Endothelial cell (in vitro differentiated cells): ENCODE data around the gene DAZAP1. TPM values are rescaled to one million over a fixed set of nuclear protein-coding genes. Genes with fewer than 3 reads are reported as not detected.

Experiments
- DNase-seq: peaks from one replicate; pipeline ENCODE4 v3.0.0; 2021; ENCODE audit warnings: low spot score
- H3K27ac Mint-ChIP-seq: one replicate; pipeline ENCODE4 v1.8.0; 2021; ENCODE audit warnings: mixed read lengths, inconsistent platforms; ENCODE audit not compliant: unreplicated experiment
- H3K27me3 Mint-ChIP-seq: one replicate; pipeline ENCODE4 v1.8.0; 2021; ENCODE audit warnings: mild to moderate bottlenecking, moderate library complexity, mixed read lengths, inconsistent platforms; ENCODE audit not compliant: unreplicated experiment
- H3K36me3 Mint-ChIP-seq: one replicate; pipeline ENCODE4 v1.8.0; 2021; ENCODE audit warnings: mild to moderate bottlenecking, low read depth, mixed read lengths, inconsistent platforms; ENCODE audit not compliant: unreplicated experiment
- H3K4me1 Mint-ChIP-seq: one replicate; pipeline ENCODE4 v1.8.0; 2021; ENCODE audit warnings: mild to moderate bottlenecking, mixed read lengths, inconsistent platforms; ENCODE audit not compliant: unreplicated experiment
- H3K4me3 Mint-ChIP-seq: one replicate; pipeline ENCODE4 v1.8.0; 2021; ENCODE audit warnings: mild to moderate bottlenecking, mixed read lengths, inconsistent platforms; ENCODE audit not compliant: unreplicated experiment
- H3K9me3 Mint-ChIP-seq: one replicate; pipeline ENCODE4 v1.8.0; 2021; ENCODE audit warnings: mixed read lengths, inconsistent platforms; ENCODE audit not compliant: unreplicated experiment
- total RNA-seq: library from RNA; stranded (reverse); fragmentation: NEBNext Ultra II Directional; extraction: Animal tissue kit (Norgen Biotek cat#: 25700); gene quantifications from one replicate; pipeline ENCODE4 v1.2.1, GENCODE V29; 2021; ENCODE audit not compliant: unreplicated experiment
- TF ChIP-seq, protein P1 (sequence below): fragments of 200-600 bp; sonication (generic); IDR thresholded peaks from one replicate; pipeline ENCODE4 v1.5.0; 2021; ENCODE audit warnings: antibody characterized with exemption; ENCODE audit not compliant: unreplicated experiment

DAZAP1 gene
- total RNA-seq, 1 donor from 2014 or later, result 145 TPM

DNA sequence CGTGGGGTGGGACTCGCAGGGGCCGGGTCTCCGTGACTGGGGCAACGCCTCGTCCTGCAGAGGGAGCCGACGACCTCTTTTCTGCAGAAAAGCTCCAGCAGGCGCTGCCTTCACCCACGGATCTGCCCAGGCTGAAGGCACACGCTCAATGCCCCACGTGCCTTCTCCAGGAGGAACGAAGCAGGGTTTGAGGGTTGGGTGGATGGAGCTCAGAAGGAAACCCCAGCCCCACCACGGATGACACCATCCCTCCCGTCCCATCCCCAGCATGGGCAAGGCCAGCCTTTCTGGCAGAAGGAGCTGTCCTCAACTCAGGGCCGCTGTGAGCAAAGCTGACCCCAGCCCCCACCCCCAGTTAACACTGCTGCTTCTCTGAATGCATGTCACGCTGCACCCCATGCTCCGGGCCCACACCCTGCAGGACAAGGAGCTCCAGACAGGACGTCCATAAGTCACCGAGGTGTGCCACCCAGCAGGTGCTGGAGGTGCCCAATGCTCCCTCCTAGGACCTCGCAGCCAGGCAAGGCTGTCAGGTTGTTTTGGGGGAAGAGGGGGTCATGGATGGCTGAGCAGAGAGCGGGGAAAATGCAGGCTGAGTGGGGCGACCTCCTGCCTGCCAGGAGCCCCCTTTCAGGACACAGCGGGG, 64.3 kb downstream of the DAZAP1 start:
- Mint-ChIP-seq H3K27me3 (peaks cover 11% of the 10 kb centered on the region), H3K36me3 (peaks cover 4% of the 10 kb centered on the region), H3K4me3 (no peak overlapping the region), H3K9me3 (no peaks in the 10 kb centered on the region), H3K4me1 (no peaks in the 10 kb centered on the region), H3K27ac (no peak overlapping the region)
- TF ChIP-seq, protein P1, sequence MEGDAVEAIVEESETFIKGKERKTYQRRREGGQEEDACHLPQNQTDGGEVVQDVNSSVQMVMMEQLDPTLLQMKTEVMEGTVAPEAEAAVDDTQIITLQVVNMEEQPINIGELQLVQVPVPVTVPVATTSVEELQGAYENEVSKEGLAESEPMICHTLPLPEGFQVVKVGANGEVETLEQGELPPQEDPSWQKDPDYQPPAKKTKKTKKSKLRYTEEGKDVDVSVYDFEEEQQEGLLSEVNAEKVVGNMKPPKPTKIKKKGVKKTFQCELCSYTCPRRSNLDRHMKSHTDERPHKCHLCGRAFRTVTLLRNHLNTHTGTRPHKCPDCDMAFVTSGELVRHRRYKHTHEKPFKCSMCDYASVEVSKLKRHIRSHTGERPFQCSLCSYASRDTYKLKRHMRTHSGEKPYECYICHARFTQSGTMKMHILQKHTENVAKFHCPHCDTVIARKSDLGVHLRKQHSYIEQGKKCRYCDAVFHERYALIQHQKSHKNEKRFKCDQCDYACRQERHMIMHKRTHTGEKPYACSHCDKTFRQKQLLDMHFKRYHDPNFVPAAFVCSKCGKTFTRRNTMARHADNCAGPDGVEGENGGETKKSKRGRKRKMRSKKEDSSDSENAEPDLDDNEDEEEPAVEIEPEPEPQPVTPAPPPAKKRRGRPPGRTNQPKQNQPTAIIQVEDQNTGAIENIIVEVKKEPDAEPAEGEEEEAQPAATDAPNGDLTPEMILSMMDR, result no peak
- DNase-seq, result no peak

DNA sequence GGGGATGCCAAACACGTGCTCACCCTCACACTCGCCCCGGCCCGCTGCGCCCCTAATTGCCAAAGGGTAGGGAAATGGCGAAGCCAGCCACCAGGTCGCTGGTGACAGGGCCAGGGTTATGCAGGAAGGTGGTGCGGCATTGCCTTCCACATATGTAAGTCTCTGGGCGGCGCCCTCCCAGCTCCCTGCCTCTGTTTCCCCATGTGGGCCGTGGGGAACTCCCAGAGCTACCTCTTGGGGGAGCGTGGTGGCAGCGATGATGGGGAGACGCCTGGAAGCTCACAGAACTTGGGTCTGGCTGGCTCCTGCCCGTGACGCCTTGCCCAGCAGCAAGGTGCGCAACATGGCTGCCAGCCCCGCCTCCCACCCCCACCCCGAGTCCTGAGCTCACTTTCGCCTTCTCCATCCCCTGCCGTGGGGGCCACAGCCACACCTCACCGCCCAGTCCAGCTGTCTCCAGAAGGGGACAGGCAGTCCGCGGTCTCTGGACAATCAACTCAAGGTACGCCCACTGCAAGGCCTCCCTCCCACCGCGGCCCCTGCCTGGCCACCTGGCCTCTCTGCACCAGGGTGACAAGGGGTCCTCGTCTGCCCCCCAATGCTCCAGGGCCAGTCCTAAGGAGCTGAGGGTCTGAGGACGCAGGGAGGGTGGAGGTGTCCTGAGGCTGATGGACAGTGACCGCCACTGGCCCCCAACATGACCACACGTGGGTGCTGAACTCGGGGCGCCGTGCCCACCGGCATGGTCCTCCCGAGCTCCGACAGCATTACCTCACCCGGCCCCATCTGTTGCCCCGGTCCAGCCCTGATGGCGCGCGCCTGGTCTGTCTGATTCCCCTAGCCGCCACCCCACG, 65.1 kb downstream of the DAZAP1 start:
- Mint-ChIP-seq H3K36me3 (peaks cover 7% of the 10 kb centered on the region), H3K4me3 (no peak overlapping the region), H3K27ac (no peak overlapping the region), H3K27me3 (peaks cover 11% of the 10 kb centered on the region), H3K9me3 (no peaks in the 10 kb centered on the region), H3K4me1 (no peaks in the 10 kb centered on the region)
- no peak for DNase-seq
- TF ChIP-seq, protein P1, result no peak

DNA sequence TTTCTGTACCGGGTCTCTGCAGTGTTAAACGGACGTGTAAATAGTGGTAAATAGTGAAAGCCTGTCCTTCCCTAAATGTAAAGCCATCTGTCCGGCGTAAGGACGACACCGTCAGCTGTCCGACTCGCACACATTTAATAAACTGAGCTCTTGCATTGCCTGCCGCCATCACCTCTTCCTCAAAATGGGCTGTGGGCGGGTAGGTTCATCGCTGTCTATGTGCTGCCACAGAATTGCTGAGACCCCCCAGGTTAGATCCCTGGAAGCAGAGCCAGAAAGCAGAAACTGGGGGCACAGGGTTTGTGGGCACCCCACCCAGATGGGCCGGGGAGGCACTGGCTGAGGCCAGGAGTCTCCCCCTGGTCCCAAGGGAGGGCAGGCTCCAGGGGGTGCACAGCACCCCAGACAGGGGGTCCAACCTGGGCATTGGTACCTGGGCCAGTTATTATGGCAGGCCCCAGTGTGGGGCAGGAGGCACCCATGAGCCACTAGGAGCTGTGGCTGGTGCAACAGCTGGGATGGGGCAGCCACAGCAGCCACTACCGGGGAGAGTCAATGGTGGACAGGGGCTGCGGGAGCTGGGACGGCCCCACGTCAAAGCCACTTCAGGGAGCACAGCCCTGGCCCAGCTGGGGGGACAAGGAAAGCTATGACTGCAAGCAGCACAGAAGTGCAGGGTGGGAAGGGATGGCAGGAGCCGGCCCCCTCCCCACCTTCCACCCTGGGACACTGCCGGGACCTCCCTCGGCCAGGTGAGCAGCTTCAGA, 65.9 kb downstream of the DAZAP1 start:
- Mint-ChIP-seq H3K4me1 (no peaks in the 10 kb centered on the region), H3K27me3 (peaks cover 11% of the 10 kb centered on the region), H3K9me3 (no peaks in the 10 kb centered on the region), H3K36me3 (peaks cover 9% of the 10 kb centered on the region), H3K4me3 (peak overlapping the region; percentile 49), H3K27ac (no peak overlapping the region)
- DNase-seq, result no peak
- TF ChIP-seq, protein P1, result no peak

DNA sequence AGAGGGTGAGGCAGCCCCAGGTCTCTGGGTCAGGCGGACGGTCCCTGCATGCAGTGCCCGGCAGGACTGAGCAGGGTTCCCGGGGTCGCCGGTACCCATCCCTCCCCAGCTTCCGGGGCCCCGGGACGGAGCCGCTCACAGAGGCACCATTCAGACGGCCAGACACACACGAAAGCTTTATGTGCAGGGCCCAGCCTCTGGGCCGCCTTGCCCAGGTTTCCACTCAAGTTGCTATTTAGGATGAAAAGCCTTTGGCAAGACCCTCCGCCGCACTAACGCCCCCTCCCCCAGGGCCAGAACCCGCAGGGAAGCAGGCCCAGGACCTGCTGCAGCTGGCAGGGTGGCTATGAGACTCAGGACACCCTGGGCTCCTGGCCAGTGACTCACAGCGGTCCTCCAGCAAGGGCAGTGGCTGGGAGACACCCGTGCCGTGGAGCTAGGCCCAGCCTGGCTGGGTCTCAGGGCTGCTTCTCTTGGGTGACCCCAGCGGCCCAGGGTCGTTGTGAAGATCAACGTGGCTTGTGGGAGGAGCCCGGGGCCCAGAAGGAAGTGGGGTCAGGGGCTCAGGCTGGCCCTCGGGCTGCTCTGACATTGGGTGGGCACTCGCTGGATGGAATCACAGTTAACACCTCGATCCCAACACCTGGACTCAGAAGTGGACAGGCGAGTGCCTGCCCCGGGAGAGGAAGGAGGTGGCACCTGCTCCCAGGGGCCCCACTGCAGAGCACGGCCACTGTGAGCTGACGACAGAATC, 66.8 kb downstream of the DAZAP1 start:
- TF ChIP-seq, protein P1, result no peak
- DNase-seq, result no peak
- Mint-ChIP-seq H3K4me3 (no peak overlapping the region), H3K4me1 (no peaks in the 10 kb centered on the region), H3K9me3 (no peaks in the 10 kb centered on the region), H3K36me3 (peaks cover 9% of the 10 kb centered on the region), H3K27ac (no peak overlapping the region), H3K27me3 (peaks cover 11% of the 10 kb centered on the region)
